ENCODE data around the gene FLVCR1.
"Not testable (repeated sequence)": the region's sequence is repeated elsewhere in the genome, so short reads cannot be mapped to it uniquely, and the experiment has no call there.

The FLVCR1 gene

DNA sequence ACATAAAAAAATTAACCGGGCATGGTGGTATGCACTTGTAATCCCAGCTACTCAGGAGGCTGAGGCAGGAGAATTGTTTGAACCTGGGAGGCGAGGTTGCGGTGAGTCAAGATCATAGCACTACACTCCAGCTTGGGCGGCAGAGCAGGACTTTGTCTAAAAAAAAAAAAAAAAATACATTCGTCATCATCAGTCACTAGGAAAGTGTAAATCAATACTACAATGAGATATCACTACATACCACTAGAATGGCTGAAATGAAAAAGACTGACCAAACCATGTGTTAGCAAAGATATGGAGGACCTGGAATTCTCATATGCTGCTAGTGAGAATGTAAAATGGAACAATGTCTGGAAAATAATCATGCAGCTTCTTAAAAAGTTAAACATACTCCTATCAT lies 19.9 kb upstream of the FLVCR1 start:
- Histone ChIP-seq H2AK5ac (ENCODE audit: low read length) (no peak overlapping the region), H2BK5ac (ENCODE audit: low read depth, low read length, poor library complexity) (no peak overlapping the region), H2AFZ (ENCODE audit: insufficient read depth, low read length, poor library complexity) (no peak overlapping the region), H3K27me3 (ENCODE audit: insufficient read depth, low read length) (no peaks in the 10 kb centered on the region), H3K79me2 (ENCODE audit: control insufficient read depth, insufficient read depth, low read length, poor library complexity) (no peaks in the 10 kb centered on the region), H4K8ac (ENCODE audit: low read depth, low read length) (no peak overlapping the region), H3K9me3 (ENCODE audit: insufficient read depth, low read depth, low read length) (no peaks in the 10 kb centered on the region), H3K9ac (ENCODE audit: low read length) (no peak overlapping the region), H3K27ac (ENCODE audit: low read depth, low read length) (no peak overlapping the region), H4K12ac (ENCODE audit: low read depth, low read length) (no peak overlapping the region), H3K4me1 (ENCODE audit: control insufficient read depth in 1 of 2, insufficient read depth in 2 of 2, low read length in 2 of 2) (no peaks in the 10 kb centered on the region), H3K79me1 (ENCODE audit: low read length) (no peaks in the 10 kb centered on the region), H2BK12ac (ENCODE audit: low read length) (no peak overlapping the region), H3K18ac (ENCODE audit: low read length) (no peak overlapping the region), H3K4me2 (ENCODE audit: low read length) (no peak overlapping the region), H3K23ac (ENCODE audit: low read length) (no peak overlapping the region), H2BK120ac (ENCODE audit: insufficient read depth, low read length, poor library complexity) (no peak overlapping the region), H4K91ac (ENCODE audit: low read depth, low read length) (no peak overlapping the region), H3K14ac (ENCODE audit: low read length) (no peak overlapping the region), H3K4ac (ENCODE audit: low read depth, low read length) (no peak overlapping the region), H3K4me3 (ENCODE audit: low read depth, low read length) (no peak overlapping the region), H3K36me3 (ENCODE audit: control insufficient read depth in 1 of 2, insufficient read depth in 2 of 2, low read length in 2 of 2) (peaks cover 0 to 3% of the 10 kb centered on the region in 2 experiments)
- no CpG with 5 or more reads among the region's 5 CpGs for WGBS (ENCODE audit: extremely low coverage, insufficient coverage, insufficient read length)
- no peak for DNase-seq

DNA sequence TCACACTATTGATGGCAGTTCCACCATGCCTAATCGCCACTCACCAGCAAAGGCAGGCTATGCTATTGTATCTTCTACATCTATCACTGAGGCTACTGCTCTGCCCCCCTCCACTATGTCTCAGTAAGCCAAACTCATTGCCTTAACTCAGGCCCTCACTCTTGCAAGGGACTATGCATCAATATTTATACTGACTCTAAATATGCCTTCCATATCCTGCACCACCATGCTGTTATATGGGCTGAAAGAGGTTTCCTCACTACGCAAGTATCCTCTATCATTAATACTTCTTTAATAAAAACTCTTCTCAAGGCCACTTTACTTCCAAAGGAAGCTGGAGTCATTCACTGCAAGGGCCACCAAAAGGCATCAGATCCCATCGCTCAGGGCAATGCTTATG lies 13.6 kb upstream of the FLVCR1 start:
- H3K79me2 ChIP-seq (ENCODE audit: control insufficient read depth, insufficient read depth, low read length, poor library complexity); H2BK120ac ChIP-seq (ENCODE audit: insufficient read depth, low read length, poor library complexity); H2AFZ ChIP-seq (ENCODE audit: insufficient read depth, low read length, poor library complexity); H2AK5ac ChIP-seq (ENCODE audit: low read length); H3K27me3 ChIP-seq (ENCODE audit: insufficient read depth, low read length); H3K36me3 ChIP-seq (ENCODE audit: control insufficient read depth in 1 of 2, insufficient read depth in 2 of 2, low read length in 2 of 2); H4K12ac ChIP-seq (ENCODE audit: low read depth, low read length); H3K4me2 ChIP-seq (ENCODE audit: low read length); H3K4me3 ChIP-seq (ENCODE audit: low read depth, low read length); H3K23ac ChIP-seq (ENCODE audit: low read length); H4K91ac ChIP-seq (ENCODE audit: low read depth, low read length); DNase-seq; H3K4ac ChIP-seq (ENCODE audit: low read depth, low read length); H3K79me1 ChIP-seq (ENCODE audit: low read length); H2BK5ac ChIP-seq (ENCODE audit: low read depth, low read length, poor library complexity); H3K27ac ChIP-seq (ENCODE audit: low read depth, low read length); H3K18ac ChIP-seq (ENCODE audit: low read length); H2BK12ac ChIP-seq (ENCODE audit: low read length); H4K8ac ChIP-seq (ENCODE audit: low read depth, low read length); H3K9me3 ChIP-seq (ENCODE audit: insufficient read depth, low read depth, low read length); H3K4me1 ChIP-seq (ENCODE audit: control insufficient read depth in 1 of 2, insufficient read depth in 2 of 2, low read length in 2 of 2); H3K9ac ChIP-seq (ENCODE audit: low read length); H3K14ac ChIP-seq (ENCODE audit: low read length): not testable (repeated sequence)
- WGBS (ENCODE audit: extremely low coverage, insufficient coverage, insufficient read length) = no CpG with 5 or more reads among the region's 3 CpGs

DNA sequence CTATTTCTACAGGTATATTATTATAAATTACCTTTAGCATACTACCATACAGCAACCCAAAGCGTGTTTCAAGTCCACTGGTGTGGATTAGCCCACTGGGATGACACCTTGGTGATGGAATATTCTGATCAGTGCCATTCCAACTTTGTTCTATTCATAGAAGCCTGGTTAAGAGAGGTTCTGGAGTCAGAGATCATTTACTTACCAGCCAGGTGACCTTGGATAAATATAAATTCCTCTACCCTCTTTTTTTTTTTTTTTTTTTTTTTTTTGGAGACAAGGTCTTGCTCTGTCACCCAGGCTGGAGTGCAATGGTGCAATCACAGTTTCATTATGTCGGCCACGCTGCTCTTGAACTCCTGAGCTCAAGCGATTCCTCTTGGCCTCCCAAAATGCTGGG lies 10.5 kb upstream of the FLVCR1 start, which contains the start of gene SPATA45:
Gene SPATA45, minus strand, starts transcription at position 101 of the 400 bp plus-strand sequence. CDS start 11,500 bp downstream, outside the sequence.
- Histone ChIP-seq H4K8ac (ENCODE audit: low read depth, low read length) (no peak within 1 kb of the TSS), H2AK5ac (ENCODE audit: low read length) (no peak within 1 kb of the TSS), H3K23ac (ENCODE audit: low read length) (no peak within 1 kb of the TSS), H3K9ac (ENCODE audit: low read length) (no peak within 1 kb of the TSS), H2BK12ac (ENCODE audit: low read length) (no peak within 1 kb of the TSS), H3K79me1 (ENCODE audit: low read length) (no peaks in the 10 kb centered on the region), H3K14ac (ENCODE audit: low read length) (no peak within 1 kb of the TSS), H3K4me3 (ENCODE audit: low read depth, low read length) (no peak within 1 kb of the TSS), H2BK5ac (ENCODE audit: low read depth, low read length, poor library complexity) (no peak within 1 kb of the TSS), H4K91ac (ENCODE audit: low read depth, low read length) (no peak within 1 kb of the TSS), H3K4me1 (ENCODE audit: control insufficient read depth in 1 of 2, insufficient read depth in 2 of 2, low read length in 2 of 2) (no peaks in the 10 kb centered on the region), H2BK120ac (ENCODE audit: insufficient read depth, low read length, poor library complexity) (no peak within 1 kb of the TSS), H3K79me2 (ENCODE audit: control insufficient read depth, insufficient read depth, low read length, poor library complexity) (no peaks in the 10 kb centered on the region), H3K18ac (ENCODE audit: low read length) (no peak within 1 kb of the TSS), H4K12ac (ENCODE audit: low read depth, low read length) (no peak within 1 kb of the TSS), H3K27me3 (ENCODE audit: insufficient read depth, low read length) (no peaks in the 10 kb centered on the region), H3K27ac (ENCODE audit: low read depth, low read length) (no peak within 1 kb of the TSS), H3K4ac (ENCODE audit: low read depth, low read length) (no peak within 1 kb of the TSS), H2AFZ (ENCODE audit: insufficient read depth, low read length, poor library complexity) (no peak within 1 kb of the TSS), H3K36me3 (ENCODE audit: control insufficient read depth in 1 of 2, insufficient read depth in 2 of 2, low read length in 2 of 2) (peaks cover 0 to 3% of the 10 kb centered on the region in 2 experiments), H3K4me2 (ENCODE audit: low read length) (no peak within 1 kb of the TSS), H3K9me3 (ENCODE audit: insufficient read depth, low read depth, low read length) (peaks cover 3% of the 10 kb centered on the region)
- WGBS (ENCODE audit: extremely low coverage, insufficient coverage, insufficient read length) = no CpG with 5 or more reads among the region's 4 CpGs
- no peak for DNase-seq

DNA sequence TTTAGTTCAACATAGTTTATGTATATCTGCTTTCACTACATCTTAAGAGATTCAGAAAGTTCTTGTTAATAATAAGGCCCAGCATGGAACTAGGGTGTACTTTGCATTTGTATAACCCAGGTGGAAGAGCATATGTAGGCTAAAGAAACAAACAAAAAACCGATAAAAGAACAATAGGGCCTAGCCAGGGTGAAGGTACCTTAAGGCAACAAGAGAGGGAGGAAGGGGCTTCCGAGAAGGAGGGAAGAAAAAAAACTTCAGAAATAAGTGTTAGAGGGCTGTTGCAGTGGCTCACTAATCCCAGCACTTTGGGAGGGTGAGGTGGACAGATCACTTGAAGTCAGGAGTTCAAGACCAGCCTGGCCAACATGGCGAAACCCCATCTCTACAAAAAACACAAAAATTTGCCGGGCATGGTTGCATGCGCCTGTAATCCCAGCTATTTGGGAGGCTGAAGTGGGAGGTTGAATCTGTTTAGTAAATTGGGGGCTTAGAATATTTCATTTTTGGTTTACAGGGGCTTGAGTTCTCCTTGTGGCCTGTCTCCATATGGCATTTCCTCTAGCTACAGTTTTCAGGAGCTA lies 5.9 kb upstream of the FLVCR1 start:
- Histone ChIP-seq H3K4me2 (ENCODE audit: low read length) (no peak overlapping the region), H2BK12ac (ENCODE audit: low read length) (no peak overlapping the region), H3K4me3 (ENCODE audit: low read depth, low read length) (no peak overlapping the region), H3K79me2 (ENCODE audit: control insufficient read depth, insufficient read depth, low read length, poor library complexity) (no peaks in the 10 kb centered on the region), H3K27me3 (ENCODE audit: insufficient read depth, low read length) (no peaks in the 10 kb centered on the region), H3K23ac (ENCODE audit: low read length) (no peak overlapping the region), H4K12ac (ENCODE audit: low read depth, low read length) (no peak overlapping the region), H3K27ac (ENCODE audit: low read depth, low read length) (no peak overlapping the region), H3K9ac (ENCODE audit: low read length) (no peak overlapping the region), H3K36me3 (ENCODE audit: control insufficient read depth in 1 of 2, insufficient read depth in 2 of 2, low read length in 2 of 2) (no peaks in the 10 kb centered on the region), H2AFZ (ENCODE audit: insufficient read depth, low read length, poor library complexity) (no peak overlapping the region), H4K8ac (ENCODE audit: low read depth, low read length) (no peak overlapping the region), H3K14ac (ENCODE audit: low read length) (no peak overlapping the region), H3K4ac (ENCODE audit: low read depth, low read length) (no peak overlapping the region), H3K18ac (ENCODE audit: low read length) (no peak overlapping the region), H2BK5ac (ENCODE audit: low read depth, low read length, poor library complexity) (no peak overlapping the region), H4K91ac (ENCODE audit: low read depth, low read length) (no peak overlapping the region), H3K79me1 (ENCODE audit: low read length) (no peaks in the 10 kb centered on the region), H2AK5ac (ENCODE audit: low read length) (no peak overlapping the region), H2BK120ac (ENCODE audit: insufficient read depth, low read length, poor library complexity) (no peak overlapping the region), H3K9me3 (ENCODE audit: insufficient read depth, low read depth, low read length) (no peaks in the 10 kb centered on the region), H3K4me1 (ENCODE audit: control insufficient read depth in 1 of 2, insufficient read depth in 2 of 2, low read length in 2 of 2) (no peaks in the 10 kb centered on the region)
- no CpG with 5 or more reads among the region's 5 CpGs for WGBS (ENCODE audit: extremely low coverage, insufficient coverage, insufficient read length)
- DNase-seq = no peak

All from trophoblast cell (in vitro differentiated cells and primary cell).